D721Med (cell line): ENCODE results near the gene ST6GALNAC5.
"Not testable (repeated sequence)": the region's sequence is repeated elsewhere in the genome, so short reads cannot be mapped to it uniquely, and the experiment has no call there.

ENCODE experiments used
- DNase-seq: peaks from one replicate; pipeline ENCODE4 v3.0.0; 2011; ENCODE audit warnings: low spot score; ENCODE audit not compliant: insufficient read length
- FAIRE-seq: peaks from 2 replicates; lab custom pipeline; 2011; peaks lifted over from hg19 to GRCh38; lab: Jason Lieb, UNC
- CTCF ChIP-seq: IDR thresholded peaks from 2 replicates; pipeline ENCODE4 v1.5.1; 2012; ENCODE audit warnings: mild to moderate bottlenecking, control low read depth; ENCODE audit not compliant: insufficient read depth; ENCODE audit errors: missing control alignments

Gene ST6GALNAC5

GRCh38 chr1:76867342-76868130 is at the start of gene ST6GALNAC5:
Gene ST6GALNAC5, plus strand, starts transcription at chr1:76867480.
- DNase-seq = no peak
- peak; percentile 26 for TF ChIP-seq CTCF
- no peak for FAIRE-seq

- TF ChIP-seq CTCF = no peak
- no peak for DNase-seq
- no peak for FAIRE-seq
These were observed 47.3 kb upstream of the ST6GALNAC5 start for GRCh38 chr1:76820028-76820427.

- not testable (repeated sequence) for DNase-seq, FAIRE-seq
These were observed 44.3 kb upstream of the ST6GALNAC5 start for GRCh38 chr1:76822961-76823360.

- DNase-seq (no peak), FAIRE-seq (no peak)
- TF ChIP-seq CTCF = no peak
These were observed 43.2 kb upstream of the ST6GALNAC5 start for GRCh38 chr1:76824106-76824505.

GRCh38 chr1:76826072-76826845 is 41.0 kb upstream of the ST6GALNAC5 start:
- TF ChIP-seq CTCF = no peak
- DNase-seq = no peak
- no peak for FAIRE-seq

GRCh38 chr1:76827066-76827465 is 40.2 kb upstream of the ST6GALNAC5 start:
- TF ChIP-seq CTCF = no peak
- DNase-seq = no peak
- FAIRE-seq = no peak

- no peak for FAIRE-seq
- no peak for DNase-seq
- no peak for TF ChIP-seq CTCF
These were observed 36.9 kb upstream of the ST6GALNAC5 start for GRCh38 chr1:76830373-76830772.
